HG03378 (cell line): ENCODE data around the gene PRDM12.
"Not testable (repeated sequence)": the region's sequence is repeated elsewhere in the genome, so short reads cannot be mapped to it uniquely, and the experiment has no call there.

Experiments used
- ATAC-seq: cut with Tn5 transposase; IDR thresholded peaks from one replicate; pipeline ENCODE4 v1.9.1; 2021; ENCODE audit warnings: mild to moderate bottlenecking, moderate library complexity; ENCODE audit not compliant: unreplicated experiment

PRDM12 gene

GRCh38 chr9:130663258-130663976, 977 bp upstream of the PRDM12 start:
- ATAC-seq = no peak

- no peak for ATAC-seq
These were observed 480 bp upstream of the PRDM12 start for GRCh38 chr9:130663977-130664250.

GRCh38 chr9:130665029-130665430, 636 bp downstream of the PRDM12 start:
- ATAC-seq = no peak

- no peak for ATAC-seq
These were observed 1.3 kb downstream of the PRDM12 start for GRCh38 chr9:130665431-130666392.

GRCh38 chr9:130666393-130667119, 2.2 kb downstream of the PRDM12 start:
- no peak for ATAC-seq

- no peak for ATAC-seq
These were observed 2.7 kb downstream of the PRDM12 start for GRCh38 chr9:130667120-130667435.

- ATAC-seq = no peak
These were observed 3.8 kb downstream of the PRDM12 start for GRCh38 chr9:130668196-130668595.

- ATAC-seq = no peak
These were observed 4.3 kb downstream of the PRDM12 start for GRCh38 chr9:130668659-130669058.

- ATAC-seq = no peak
These were observed 5.6 kb downstream of the PRDM12 start for GRCh38 chr9:130669965-130670364.

GRCh38 chr9:130670644-130671043, 6.2 kb downstream of the PRDM12 start:
- no peak for ATAC-seq

- no peak for ATAC-seq
These were observed 8.1 kb downstream of the PRDM12 start for GRCh38 chr9:130672466-130672865.

GRCh38 chr9:130672933-130673615, 8.7 kb downstream of the PRDM12 start:
- ATAC-seq = no peak

GRCh38 chr9:130675396-130675795, 11.0 kb downstream of the PRDM12 start:
- no peak for ATAC-seq

GRCh38 chr9:130677252-130677651, 12.9 kb downstream of the PRDM12 start:
- no peak for ATAC-seq

- ATAC-seq = no peak
These were observed 16.7 kb downstream of the PRDM12 start for GRCh38 chr9:130680836-130681768.

- ATAC-seq = no peak
These were observed 17.5 kb downstream of the PRDM12 start for GRCh38 chr9:130681769-130682420.

GRCh38 chr9:130682421-130683121, 18.2 kb downstream of the PRDM12 start:
- ATAC-seq = no peak

GRCh38 chr9:130685104-130685503, 20.7 kb downstream of the PRDM12 start:
- no peak for ATAC-seq

GRCh38 chr9:130685945-130686344, 21.6 kb downstream of the PRDM12 start:
- ATAC-seq = not testable (repeated sequence)
